NOMO-1 treated with DMSO at 0.1 percent for 48 hours (cell line): ENCODE data around the gene NAP1L1.

ENCODE experiments used
- DNase-seq: peaks from one replicate; lab custom pipeline; 2025; ENCODE audit not compliant: unreplicated experiment; lab: John Stamatoyannopoulos, UW

Gene NAP1L1

DNA sequence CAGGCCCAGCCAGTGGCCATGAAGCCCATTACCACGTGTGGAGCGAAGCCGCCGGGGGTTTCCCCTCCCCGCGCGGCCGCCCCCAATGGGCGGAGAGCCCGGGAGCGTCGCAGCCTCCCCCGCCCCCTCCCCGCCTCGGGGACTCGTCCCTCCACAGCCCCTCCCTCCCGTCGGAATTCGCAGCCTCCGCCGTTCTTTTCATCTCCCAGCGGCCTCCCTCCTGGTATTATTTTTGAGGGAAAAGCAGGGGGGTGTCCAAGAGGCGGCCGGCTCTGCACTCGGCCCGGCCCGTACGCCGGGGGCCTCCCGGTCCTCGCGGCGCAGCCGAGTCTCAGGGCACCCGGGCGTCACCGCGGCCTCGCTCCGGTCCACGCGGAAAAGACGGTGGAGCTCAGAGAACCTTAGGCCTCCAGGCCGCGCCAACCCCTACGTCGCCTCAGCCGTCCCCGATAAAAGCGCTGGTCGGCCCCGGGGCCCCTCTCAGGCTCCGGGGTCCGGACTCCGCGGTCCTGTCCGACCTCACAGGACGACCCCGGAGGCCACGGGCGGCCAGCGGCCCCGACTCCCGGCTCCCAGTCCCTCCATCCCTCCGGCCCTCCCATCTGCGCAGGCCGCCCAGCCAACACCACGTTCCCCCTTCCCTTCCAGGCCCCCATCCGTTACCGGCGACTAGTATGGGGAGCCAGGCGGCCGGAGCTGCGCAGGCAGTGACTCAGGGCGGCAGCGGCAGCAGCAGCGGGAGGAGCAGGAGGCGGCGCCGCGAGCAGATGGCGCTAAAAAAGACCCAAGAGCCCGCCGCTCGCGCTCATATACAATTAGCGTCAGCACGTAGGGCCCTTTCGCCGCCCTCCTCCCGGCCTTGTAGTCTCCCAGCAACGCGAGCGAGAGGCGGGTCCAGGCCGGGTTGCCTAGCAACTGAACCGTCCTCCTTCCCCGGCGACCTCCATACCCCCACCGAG, at the start of gene NAP1L1:
Gene NAP1L1, minus strand, starts transcription at position 782 of the 959 bp plus-strand sequence. CDS start 10,466 bp downstream, outside the sequence.
- DNase-seq, result peak; percentile 96

GRCh38 chr12:76127588-76127987, 43.1 kb upstream of the NAP1L1 start:
- DNase-seq, result no peak

GRCh38 chr12:76124456-76124855, 40.0 kb upstream of the NAP1L1 start:
- DNase-seq, result no peak

- DNase-seq, result no peak
Measured at GRCh38 chr12:76123259-76124212, 39.1 kb upstream of the NAP1L1 start.

- no peak for DNase-seq
Measured at GRCh38 chr12:76119887-76120286, 35.4 kb upstream of the NAP1L1 start.

DNA sequence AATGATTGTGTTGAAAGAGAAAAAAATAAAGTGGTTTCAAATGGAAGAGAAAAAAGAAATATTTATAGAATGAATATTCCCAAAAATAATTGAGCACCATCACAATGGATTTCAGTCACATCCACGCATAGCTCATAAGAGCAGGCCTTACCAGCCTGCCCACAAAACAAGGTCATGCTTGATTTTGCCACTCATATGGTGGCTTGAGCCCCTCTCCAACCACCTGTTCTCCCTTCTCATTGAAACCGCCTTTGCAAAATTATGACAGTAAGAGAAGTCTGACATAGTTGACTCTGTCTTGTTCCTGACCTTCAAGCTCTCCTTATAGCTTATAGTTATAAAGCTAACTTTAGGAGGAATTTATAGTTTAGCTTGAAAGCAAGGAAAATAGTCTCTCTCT, 33.3 kb upstream of the NAP1L1 start:
- DNase-seq, result no peak

- no peak for DNase-seq
Measured at GRCh38 chr12:76117067-76117691, 32.7 kb upstream of the NAP1L1 start.

DNA sequence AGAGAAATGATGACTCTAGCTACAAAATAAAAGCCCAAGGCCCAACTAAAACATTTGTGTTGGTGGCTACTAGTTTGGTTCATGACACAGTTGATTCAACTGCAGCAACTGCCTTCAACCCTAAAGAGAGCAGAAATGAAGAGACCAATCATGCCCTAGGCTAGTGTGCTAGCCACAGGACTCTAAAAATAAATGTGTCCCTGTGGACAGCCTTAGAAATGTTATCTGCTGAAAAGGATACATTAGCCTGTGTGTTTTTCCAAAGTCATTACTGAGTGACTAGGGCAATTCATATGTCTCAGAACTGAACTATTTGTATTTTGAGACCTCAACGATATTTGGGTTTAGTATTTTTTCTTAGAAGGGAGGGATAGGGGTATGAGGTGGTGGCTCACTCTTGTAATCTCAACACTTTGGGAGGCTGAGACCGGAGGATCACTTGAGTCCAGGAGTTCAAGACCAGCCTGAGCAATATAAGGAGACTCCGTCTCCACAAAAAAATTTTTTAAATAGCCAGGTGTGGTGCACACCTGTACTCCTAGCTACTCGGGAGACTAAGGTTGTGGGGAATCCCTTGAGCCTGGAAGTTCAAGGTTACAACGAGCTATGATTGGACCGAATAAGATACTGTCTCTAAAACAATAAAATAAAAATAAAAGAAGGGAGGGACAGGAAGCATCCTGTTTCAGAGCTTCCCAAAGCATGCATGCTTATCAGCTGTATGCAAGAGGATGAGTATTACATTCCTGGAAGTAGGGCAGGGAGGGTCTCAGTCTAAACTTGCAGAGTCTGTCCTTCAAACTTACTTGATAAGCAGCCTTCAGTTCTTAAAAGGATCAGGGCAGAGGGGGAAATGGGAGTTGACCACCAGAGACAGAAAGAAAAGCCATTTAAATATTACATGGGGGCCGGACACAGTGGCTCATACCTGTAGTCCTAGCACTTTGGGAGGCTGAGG, 29.6 kb upstream of the NAP1L1 start:
- DNase-seq, result no peak

DNA sequence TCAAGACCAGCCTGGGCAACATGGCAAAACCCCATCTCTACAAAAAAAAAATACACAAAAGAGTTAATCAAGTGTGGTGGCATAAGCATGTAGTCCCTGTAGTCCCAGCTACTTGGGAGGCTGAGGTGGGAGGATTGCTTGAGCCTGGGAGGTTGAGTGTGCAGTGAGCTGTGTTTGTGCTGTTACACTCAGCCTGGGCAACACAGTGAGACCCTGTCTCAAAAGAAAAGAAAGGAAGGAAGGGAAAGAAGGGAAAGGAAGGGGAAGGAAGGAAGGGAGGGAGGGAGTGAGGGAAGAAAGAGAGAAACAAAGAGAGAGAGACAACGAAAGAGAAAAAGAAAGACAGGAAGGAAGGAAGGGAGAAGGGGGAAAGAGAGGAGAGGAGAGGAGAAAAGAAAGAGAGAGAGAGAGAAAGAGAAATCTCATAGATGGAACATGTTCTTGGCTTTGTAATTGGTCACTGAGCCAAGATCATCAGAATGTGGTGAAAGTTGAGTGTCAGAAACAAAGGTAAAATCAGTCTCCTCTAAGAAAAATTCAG, 26.8 kb upstream of the NAP1L1 start:
- DNase-seq, result no peak

- no peak for DNase-seq
Measured at GRCh38 chr12:76109879-76110278, 25.4 kb upstream of the NAP1L1 start.

DNA sequence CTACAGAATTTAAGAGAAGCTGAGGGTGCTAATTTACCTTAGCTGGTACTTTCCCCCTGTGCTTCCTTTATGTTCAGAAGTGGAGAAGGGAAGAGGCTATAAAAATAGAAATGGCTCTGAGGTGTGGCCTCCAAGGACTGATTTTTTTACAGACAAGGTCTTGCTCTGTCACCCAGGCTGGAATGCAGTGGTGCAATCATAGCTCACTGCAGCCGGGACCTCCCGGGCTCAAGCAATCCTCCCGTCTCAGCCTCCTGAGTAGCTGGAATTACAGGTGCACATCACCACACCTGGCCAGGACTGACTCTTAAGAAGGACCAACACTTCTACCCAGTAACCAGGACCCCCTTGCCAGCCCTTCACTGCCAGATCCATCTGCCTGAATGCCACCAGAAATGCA, 23.9 kb upstream of the NAP1L1 start:
- no peak for DNase-seq

GRCh38 chr12:76106631-76107030, 22.1 kb upstream of the NAP1L1 start:
- no peak for DNase-seq

GRCh38 chr12:76103958-76104357, 19.5 kb upstream of the NAP1L1 start:
- no peak for DNase-seq

DNA sequence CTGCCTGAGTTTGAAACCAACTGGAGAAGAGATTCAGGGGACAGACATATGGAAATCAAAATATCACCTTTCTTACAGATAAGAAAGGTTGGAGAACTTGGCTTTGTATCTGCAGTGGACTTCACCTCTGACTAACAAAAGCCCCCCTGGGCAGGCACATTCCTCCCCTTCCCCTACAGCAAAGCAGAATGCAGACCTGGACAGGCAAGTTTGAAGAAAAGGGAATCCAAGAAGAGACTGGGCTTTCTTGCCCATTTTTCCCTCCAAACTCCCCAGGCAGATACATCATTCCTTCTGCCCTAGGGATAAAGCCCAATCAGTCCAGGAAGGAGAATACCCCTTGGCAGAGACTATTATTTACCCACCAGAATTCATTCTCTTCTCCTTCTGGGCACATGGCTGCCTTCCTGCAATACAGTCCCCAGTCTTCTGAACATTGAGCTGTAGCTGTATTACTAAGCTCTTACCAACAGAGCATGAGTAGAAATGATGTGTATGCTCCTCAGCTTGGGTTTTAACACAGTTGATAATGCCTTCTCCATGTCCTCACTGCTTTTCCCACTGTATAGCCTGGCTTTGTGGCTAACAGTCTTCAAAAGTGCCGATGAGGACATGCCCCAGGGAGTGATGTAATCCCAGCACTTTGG, 17.4 kb upstream of the NAP1L1 start:
- no peak for DNase-seq

- DNase-seq, result no peak
Measured at GRCh38 chr12:76096079-76096646, 11.7 kb upstream of the NAP1L1 start.

DNA sequence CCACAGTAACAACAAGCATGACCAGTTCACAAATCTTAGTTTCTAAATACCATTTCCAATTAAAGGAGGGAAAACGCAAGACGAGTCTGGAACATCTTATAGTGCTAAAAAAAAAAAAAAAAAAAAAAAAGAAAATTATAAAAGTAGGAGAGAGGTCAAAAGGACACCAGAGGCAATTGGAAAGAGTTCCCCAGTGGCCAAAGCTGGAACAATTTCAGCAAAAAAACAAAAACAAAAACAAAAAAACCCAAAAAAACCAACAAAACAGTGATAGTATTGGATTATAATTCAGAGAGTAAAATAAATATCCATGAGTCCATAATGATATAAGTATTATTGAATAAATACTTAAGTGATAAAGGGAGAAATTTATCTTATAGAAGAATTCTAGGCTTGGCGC, 10.3 kb upstream of the NAP1L1 start:
- no peak for DNase-seq

GRCh38 chr12:76091246-76091754, 6.8 kb upstream of the NAP1L1 start:
- no peak for DNase-seq

DNA sequence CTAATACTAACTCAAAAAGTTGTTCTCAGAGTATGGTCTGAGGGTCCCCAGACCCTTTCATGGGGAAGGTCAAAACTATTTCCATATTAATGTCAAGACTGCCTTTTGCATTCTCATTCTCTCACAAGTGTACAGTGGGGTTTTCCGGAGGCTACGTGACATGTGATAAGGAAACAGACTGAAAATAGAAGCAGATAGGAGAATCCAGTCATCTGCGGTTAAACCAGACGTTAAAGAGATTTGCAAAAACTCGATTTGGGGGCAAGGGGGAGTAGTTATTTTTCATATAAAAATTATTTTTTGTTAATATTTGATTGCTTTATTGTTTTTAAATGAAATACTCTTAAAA, 1.0 kb upstream of the NAP1L1 start:
- DNase-seq, result no peak
